HG03457 (cell line): ENCODE results near the gene ZNF75A.
"Not testable (repeated sequence)": the region's sequence is repeated elsewhere in the genome, so short reads cannot be mapped to it uniquely, and the experiment has no call there.

Experiments used
- ATAC-seq: cut with Tn5 transposase; IDR thresholded peaks from one replicate; pipeline ENCODE4 v1.9.1; 2021; ENCODE audit warnings: moderate number of reproducible peaks; ENCODE audit not compliant: unreplicated experiment

ZNF75A gene

DNA sequence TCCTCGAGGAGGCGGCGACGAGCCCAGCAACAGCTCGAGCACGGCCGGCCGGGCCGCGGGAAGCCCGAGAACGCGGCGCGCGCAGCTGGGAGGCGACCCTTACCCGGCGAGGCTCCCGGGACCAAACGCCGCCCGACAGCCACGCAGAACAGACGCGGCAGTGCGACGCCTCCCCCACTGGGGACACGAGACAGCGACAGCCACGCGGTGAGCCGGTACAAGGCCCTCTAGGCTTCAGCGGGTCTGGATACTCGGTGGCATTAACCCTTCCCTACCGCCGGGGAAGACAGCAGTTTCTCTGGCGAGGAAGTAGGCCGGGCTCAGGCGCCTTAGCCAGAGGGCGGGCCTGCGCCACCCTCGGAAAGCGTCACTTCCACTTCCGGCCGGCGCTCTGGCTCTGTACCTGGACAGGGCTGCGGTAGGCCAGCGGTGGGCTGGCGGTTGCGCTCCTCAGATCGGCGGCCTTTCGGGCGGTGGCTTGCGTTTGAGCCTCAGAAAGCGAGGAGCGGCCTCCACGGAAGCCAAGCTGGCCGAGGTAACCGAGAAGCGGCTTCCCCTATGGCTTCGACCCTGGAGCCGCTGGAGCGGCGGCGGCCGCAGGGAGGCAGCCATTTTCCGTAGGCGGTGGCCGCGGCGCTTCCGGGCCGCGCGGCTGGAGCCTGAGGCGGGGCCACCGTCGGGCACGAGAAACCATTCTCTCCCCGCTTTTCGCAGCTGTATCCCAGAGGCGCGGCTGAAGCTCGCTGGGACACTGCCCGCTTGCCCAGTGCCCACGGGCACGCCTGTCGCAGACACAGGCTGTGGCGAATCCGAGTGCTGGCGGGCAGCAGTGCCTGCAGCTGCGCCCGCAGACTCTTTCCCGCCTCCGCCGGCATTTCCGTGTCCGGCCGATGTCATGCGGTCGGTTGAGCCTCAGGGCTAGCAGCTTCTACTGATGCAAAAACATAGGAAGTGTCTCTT lies at the start of gene ZNF75A, which contains the start of gene TIGD7:
ZNF75A (plus strand) TSS at position 389 of the 960 bp plus-strand sequence. CDS start 2,932 bp downstream, outside the sequence.
TIGD7 (minus strand) TSS at position 322 of the 960 bp plus-strand sequence. CDS start 4,816 bp downstream, outside the sequence.
- peak; percentile 90 for ATAC-seq

DNA sequence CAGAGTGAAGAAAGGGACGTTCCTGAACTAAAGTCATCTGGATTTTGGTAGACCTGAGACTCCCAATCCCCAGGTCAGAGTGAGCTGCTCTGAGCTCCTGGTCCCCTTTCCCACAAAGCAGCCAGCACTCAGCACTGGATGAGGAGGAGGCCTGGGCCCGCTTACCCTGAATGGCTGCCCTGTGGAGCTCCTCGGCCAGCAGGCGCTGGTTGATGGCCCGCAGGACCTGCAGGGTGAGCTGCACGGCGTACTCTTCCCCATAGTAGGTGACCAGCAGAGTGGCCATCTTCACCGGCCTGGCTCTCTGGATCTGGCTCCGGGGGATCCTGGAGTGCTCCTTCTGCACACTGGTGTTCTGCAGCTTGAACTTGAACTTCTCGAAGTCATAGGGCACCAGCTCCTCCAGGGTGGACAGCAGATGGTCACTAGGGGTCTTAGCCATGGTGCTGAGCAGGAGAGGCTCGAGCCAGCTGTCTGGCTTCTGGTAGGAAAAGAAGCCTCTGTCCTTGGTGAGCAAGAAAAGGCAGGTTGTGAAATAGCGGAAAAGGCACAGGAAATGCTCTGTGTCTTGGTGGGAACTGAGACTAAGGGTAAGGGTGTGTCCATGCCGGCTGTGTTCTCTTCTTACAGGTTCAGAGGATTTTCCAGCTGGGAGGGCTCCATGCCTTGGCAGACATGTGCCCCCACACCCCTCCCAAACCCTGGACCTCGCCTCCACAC lies 49.0 kb upstream of the ZNF75A start, which contains the start of gene MEFV:
MEFV (minus strand) TSS at position 488 of the 720 bp plus-strand sequence; CDS start at position 442, 46 bp downstream.
- no peak for ATAC-seq

DNA sequence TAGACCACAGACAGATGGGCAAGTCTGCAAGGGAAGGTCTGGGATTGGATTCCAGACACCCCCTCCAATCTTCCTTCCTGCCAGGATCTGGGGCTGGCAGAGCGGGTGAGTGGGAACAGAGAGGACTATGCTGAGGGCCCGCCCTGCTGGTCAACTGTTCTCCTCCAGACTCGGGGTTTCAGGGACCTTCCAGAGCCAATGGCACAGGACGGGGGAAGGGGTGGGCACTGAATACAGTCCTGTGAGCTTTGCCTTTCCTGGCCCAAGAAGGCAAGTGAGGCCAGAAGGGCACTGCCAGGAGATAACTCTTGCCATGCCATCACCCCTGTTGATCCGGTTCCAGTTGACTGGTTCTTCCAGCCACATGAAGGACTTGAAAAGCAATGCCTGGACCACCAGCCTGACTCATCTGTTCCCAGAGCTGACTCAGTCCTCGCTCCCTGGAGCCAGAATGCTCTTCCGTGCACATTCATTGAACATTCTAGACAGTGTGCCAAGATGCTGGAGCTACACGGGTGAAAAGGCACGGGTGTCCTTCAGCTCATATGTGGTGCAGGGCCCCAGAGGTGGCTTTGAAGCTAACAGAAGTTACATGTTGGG lies 48.3 kb upstream of the ZNF75A start:
- no peak for ATAC-seq

DNA sequence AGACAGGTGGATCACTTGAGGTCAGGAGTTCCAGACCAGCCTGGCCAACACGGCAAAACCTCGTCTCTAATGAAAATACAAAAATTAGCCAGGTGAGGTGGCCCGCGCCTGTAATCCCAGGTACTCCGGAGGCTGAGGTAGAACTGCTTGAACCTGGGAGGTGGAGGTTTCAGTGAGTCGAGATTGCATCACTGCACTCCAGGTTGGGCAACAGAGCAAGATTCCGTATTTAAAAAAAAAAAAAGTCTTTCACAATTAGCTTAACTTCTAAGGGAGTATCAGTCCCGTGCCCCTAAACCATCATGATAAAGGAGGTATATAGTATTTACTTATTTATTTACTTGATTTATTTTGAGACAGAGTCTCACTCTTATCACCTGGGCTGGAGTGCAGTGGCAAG lies 45.5 kb upstream of the ZNF75A start:
- no peak for ATAC-seq

DNA sequence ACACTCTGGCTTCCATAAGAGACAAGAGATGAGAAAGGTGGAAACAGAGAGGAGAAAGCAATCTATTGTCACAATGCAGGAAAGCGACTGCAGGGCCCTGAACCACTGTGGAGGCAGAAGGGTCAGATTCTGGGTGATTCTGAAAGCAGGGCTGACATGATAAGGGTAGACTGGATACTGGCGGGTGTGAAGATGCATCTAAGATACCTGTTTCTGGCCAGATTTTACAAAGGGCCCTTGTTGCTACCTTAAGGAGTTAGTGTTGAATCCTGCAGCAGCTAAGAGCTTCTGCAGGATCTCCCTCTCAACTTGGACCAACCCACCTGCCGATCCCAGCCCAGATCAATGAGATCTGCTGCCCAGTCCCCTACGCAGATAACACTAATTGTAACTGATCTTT lies 42.8 kb upstream of the ZNF75A start:
- ATAC-seq: no peak

DNA sequence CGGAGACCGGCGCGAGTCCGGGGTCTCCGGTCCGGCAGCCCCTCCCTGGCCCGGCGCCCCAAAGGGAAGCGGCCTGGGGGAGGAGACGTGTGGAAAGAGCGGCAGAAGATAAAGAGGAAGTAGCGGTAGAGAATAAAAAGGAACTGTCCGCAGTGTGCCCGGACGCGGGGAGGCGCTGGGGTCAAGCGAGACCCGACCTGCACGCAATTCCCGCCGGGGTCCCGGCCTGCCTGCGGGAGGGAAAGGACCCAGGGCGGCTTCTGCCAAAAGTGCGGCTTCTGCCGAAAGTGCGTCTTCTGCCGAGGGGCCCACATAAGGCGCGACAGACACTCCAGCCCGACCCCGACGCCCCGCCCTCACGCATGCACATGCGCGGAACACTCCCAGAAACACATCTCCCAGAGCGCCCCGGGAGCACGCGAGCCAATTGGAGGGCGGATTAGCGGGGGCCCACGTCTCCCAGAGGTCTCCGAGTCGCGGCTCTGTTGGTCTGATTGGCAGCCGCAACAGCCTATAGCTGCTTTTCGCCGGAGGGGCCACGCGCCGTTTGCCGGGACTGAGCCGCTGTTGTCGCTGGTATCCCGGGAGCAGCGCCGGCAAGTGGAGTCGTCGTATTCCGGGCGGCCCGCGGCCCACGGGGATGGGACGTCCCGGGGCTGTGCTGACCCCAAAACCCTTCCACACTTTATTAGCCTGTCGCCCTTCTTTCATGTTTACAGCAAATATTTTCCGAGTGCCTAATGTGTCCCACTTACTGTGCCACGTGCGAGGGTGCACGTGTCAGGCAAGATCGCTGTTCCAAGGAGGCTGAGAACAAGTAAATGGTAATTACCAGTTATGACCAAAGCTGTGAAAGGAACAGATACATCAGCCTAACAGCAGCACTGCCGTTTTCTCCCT lies 40.9 kb upstream of the ZNF75A start:
- ATAC-seq: peak; percentile 80

DNA sequence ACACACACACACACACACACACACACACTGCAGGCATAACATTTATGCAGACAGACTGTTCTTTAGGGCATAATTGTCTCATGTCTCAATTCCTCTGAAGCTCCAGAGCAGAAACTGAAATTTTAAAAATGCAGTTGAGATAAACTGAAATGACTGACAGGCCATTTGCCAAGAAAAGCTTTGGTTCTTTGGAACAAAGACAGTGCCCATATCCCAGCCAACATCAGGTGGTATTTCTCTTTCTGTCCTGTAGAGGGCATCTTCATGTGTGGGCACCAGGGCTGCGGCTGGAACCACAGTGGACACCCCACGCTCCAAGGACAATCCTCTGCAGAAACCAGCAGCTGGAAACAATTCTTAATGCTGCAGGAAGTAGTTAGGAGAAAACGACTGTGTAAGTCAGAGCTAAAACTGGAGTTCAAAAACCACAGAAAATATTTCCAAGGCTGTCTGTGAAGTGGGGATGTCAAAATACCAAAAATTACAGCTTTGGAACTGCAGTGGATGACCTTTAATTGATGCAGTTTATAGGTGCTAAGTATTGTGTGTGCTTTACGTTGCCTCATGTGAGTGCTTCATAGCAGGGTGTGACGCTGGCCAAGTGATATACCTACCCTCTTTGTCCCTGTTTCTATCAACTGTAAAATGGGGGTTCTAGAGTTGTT lies 38.3 kb upstream of the ZNF75A start:
- no peak for ATAC-seq

DNA sequence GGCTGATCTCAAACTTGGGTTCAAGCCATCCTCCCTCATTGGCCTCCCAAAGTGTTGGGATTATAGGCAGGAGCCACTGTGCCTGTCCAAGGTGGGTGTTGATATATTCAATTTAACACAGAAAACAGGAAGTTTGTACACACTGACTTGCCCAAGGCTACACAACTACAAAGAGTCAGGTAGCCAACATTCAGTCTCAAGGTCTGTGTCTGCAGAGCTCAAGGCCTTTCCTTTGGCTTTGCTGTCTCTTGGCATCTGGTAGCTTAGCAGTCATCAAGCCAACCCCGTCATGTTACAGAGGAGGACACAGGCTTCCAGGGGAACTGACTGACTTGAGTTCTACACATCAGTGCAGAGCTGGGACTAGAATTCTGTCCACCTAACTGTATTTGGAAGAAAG lies 37.0 kb upstream of the ZNF75A start:
- ATAC-seq: no peak

DNA sequence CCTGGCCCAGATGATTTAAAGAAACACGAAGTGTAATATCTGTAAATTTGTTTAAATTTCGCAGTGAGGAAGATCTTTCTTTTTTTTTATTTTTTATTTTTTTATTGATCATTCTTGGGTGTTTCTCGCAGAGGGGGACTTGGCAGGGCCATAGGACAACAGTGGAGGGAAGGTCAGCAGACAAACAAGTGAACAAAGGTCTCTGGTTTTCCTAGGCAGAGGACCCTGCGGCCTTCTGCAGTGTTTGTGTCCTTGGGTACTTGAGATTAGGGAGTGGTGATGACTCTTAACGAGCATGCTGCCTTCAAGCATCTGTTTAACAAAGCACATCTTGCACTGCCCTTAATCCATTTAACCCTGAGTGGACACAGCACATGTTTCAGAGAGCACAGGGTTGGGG lies 34.6 kb upstream of the ZNF75A start:
- ATAC-seq: not testable (repeated sequence)

DNA sequence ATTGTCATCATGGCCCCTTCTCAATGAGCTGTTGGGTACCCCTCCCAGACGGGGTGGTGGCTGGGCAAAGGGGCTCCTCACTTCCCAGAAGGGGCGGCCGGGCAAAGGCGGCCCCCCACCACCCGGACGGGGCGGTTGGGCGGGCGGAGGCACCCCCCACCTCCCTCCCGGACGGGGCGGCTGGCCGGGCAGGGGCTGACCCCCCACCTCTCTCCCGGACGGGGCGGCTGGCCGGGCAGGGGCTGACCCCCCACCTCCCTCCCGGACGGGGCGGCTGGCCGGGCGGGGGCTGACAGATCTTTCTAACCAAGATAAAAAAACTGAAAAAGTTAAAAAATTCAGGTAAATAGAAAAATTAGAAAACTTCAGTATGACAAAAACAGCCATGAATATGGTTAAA lies 34.0 kb upstream of the ZNF75A start:
- not testable (repeated sequence) for ATAC-seq

DNA sequence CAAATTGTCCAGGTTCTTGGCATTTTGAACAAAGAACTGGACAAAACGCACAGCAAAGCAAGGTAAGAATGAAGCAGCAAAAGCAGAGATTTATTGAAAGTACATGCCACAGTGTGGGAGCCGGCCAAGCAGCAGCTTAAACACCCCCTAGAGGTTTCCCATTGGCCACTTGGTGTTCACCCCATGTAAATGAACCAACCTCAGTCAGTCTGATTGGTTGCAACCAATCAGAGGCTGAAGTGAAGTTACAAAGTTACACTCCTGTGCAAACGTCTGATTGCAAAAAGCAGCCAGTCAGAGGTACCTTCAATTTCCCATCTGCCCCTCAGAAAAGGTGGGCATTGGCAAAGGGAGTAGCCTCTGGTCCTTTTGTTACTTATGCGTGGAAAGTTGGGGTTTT lies 30.8 kb upstream of the ZNF75A start:
- ATAC-seq: no peak

DNA sequence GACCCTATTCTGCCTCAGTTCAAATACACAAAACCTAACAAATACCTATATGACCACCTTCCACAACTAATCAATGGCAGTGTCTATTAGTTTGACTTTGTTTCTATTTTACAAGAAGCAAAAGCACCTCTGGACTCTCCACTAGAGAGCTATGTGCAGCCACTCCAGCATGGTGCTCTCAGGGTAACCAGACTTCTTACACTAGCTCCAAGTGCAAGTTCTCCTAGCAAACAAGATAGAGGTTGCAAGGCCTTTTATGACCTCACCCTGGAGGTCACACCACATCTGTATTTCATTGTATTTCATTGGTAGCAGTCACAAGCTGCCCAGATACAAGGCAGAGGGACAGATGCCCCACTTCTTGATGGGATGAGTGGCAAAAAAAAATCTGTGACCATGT lies 30.4 kb upstream of the ZNF75A start:
- ATAC-seq: no peak

DNA sequence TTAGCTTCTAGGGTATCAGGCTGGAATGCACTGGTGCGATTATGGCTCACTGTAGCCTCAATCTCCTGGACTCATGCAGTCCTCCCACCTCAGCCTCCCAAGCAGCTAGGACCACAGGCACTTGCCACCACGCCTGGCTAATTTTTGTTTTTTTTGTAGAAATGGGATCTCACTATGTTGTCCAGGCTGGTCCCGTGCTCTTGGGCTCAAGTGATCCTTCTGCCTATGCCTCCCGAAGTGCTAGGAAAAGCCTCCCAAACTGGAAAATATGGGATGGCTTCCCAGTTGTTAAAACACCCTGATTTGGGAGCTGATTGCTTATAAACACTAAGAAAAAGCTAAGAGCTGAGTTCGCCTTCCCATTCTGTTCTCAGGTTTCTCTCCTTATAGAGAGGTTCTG lies 28.6 kb upstream of the ZNF75A start:
- ATAC-seq: no peak

DNA sequence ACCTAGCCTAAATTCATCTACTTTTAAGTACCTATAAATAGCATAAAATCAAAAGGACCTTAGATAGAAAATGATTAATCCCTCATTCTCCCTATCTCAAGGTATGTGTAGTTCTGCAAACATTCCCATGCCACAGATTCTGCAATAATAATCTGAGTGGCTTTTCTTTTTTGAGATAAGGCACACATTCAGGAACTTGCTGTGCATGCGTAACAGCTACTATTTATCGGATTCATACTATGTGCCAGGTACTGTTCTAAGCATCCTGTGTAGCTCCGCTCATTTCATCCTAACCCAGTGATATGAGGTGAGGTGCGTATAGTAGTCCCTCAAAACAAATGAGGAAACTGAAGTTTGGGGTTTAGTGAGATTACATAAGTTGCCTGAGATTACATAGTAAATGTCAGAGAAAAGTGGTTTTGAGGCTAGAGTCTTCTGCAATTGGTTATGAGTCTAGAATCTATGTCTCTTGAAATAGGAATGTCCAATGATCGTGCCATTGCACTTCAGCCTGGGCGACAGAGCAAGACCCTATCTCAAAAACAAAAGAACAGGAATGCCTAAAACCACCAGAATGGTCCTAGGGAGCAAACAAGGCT lies 24.0 kb upstream of the ZNF75A start:
- ATAC-seq: no peak

DNA sequence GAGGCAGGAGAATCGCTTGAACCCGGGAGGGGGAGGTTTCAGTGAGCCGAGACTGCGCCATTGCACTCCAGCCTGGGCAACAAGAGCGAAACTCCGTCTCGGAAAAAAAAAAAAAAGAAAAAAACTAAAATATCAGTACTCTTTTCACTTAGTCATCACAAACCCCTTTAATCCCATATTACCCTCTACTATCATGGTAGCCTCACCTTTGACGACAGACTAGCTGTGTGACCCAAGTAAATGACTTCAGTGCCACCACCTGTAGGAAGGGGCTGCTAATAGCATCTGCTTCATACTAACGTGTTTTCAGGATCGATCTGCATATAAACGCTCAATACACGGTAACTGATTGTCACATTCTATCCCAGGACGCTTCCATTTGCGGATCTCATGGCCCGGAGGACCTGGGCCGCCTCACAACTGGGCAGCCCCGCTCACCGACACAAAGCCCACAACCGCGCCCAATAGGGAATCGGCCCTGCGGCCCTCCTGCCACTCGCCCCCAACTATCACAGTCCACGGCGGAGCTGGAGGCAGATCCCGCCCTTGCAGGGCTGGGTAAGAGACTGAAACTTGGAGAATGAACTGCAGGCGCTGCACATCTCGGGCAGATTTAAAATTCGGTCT lies 23.1 kb upstream of the ZNF75A start:
- peak; percentile 28 for ATAC-seq

DNA sequence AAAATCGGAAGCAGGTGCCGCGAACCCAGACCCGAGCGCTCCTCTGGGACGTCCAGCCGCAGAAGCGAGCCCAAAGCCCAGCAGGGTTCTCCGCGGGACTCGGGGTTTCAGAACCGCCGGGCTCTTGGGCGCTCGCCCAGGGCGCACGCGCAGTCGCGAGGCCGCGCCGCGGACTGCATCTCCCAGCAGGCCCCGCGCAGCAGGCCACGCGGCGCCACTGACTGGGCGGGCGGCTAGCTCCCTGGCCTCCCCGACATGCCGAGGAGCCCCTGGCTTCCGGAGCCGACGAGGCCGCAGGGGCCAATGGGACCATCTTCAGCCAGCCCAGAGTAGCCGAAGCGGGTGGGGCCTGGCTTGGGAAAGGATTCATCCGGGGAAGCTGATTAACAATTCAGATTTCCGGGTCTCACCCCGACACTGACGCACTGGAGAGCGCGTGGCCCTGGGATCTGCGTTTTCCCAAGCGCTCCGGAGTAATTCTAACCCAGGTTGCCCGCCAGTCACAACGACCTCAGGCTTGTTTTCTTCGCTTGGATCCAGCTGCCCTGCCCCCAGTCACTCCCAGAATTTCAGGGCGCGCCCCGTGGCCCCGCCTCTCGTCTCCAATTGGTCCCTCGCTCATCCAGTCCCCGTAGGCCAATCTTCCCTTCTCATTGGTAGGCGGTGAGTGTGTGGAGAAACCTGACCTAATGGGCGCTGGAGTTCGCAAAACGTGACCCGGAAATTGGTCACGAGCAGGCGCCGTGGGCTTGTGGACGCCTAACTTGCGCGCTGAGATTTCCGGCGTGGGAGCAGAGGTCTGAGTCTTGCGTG lies 22.4 kb upstream of the ZNF75A start, which contains the start of gene ZNF263:
ZNF263 (plus strand) TSS at position 762 of the 813 bp plus-strand sequence. CDS start 328 bp downstream, outside the sequence.
- ATAC-seq: peak; percentile 63

DNA sequence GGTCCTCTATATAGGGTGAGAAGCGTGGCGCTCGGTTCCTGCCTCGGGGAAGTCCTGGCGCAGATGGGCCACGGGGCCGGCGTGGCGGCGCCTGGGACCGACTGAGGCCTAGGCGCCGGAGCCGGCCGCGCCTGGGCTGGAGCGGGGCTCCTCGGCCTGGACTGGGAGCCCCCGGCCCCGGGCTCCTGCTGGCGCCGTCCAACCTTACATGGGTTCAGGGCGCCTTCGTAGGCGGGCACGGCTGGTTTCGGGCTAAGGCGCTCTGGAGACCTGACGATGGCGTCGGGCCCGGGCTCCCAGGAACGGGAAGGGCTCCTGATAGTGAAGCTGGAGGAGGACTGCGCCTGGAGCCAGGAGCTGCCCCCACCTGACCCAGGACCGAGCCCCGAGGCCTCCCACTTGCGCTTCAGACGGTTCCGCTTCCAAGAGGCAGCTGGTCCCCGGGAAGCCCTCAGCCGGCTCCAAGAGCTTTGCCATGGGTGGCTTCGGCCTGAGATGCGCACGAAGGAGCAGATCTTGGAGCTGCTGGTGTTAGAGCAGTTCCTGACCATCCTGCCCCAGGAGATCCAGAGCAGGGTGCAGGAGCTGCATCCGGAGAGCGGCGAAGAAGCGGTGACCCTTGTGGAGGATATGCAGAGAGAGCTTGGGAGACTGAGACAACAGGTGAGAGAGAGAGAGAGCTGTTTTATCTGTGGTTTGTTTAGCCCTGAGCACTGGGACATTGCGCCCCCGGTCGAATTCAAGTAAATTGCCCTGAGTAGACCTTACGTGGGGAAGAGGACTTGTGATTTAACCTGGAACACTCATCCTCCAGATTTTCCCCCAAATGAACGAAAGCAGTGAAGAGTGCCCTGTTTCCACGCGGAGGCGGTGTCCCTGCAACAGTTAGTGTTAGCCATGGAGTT lies 21.5 kb upstream of the ZNF75A start:
- no peak for ATAC-seq
